Measurements from ENCODE around the gene MAP6. TPM values are rescaled to one million over a fixed set of nuclear protein-coding genes. Genes with fewer than 3 reads are reported as not detected.

MAP6 gene
- total and polyA plus RNA-seq, 2 experiments from 2014 or later = 0.31 to 1.2 TPM

DNA sequence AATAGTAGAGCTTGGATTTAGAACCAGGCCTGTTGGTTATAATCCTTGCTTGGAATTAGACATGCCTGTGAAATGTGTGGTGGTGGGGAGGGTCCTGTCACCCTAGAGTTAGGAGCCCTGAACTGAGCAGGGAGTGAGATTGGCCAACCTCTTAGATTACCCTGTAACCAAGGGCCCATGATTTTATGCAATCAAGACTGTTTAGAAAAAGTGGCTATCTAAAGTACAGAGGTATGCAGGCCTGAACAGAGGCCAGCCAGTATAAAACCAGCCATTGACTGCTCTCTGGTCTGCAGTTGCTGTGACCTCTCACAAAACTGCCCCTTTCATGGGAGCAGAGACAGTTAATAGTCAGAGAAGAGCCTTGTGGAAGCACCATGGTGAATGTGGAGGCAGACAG lies 70.6 kb downstream of the MAP6 start:
- Mint-ChIP-seq H3K27me3 (ENCODE audit: insufficient read depth, low read depth, poor library complexity) (peaks cover 13% of the 10 kb centered on the region), H3K27ac (no peak overlapping the region), H3K36me3 (ENCODE audit: low read depth) (no peaks in the 10 kb centered on the region), H3K9me3 (no peaks in the 10 kb centered on the region), H3K4me1 (peaks cover 34% of the 10 kb centered on the region), H3K4me3 (no peak overlapping the region)
- Histone ChIP-seq H3K27ac (ENCODE audit: low read depth) (no peak overlapping the region), H3K9me2 (ENCODE audit: insufficient read depth) (no peaks in the 10 kb centered on the region), H3K36me3 (ENCODE audit: insufficient read depth) (no peaks in the 10 kb centered on the region), H3K4me2 (no peak overlapping the region), H3K4me3 (no peak overlapping the region), H4K20me1 (replicated peaks; ENCODE audit: insufficient read depth) (no peaks in the 10 kb centered on the region), H2AFZ (no peak overlapping the region), H3K79me2 (replicated peaks; ENCODE audit: insufficient read depth) (no peaks in the 10 kb centered on the region), H3K27me3 (ENCODE audit: insufficient read depth) (no peaks in the 10 kb centered on the region), H3F3A (replicated peaks; ENCODE audit: low read depth) (no peaks in the 10 kb centered on the region), H3K4me1 (ENCODE audit: insufficient read depth) (no peaks in the 10 kb centered on the region)
- no peak for DNase-seq (ENCODE audit: low spot score)
- TF ChIP-seq EZH2phosphoT487 (IDR thresholded peaks at IDR 0.05; ENCODE audit: unreplicated experiment) (no peak), STAT1 (IDR thresholded peaks at IDR 0.05; ENCODE audit: unreplicated experiment) (no peak), JUNB (IDR thresholded peaks at IDR 0.05; ENCODE audit: unreplicated experiment) (no peak), ZNF331 (CRISPR knock-in tag; IDR thresholded peaks at IDR 0.05; ENCODE audit: low read depth) (no peak), ZNF114 (CRISPR knock-in tag; IDR thresholded peaks at IDR 0.05) (no peak), POLR2AphosphoS5 (IDR thresholded peaks at IDR 0.05; ENCODE audit: low read depth) (no peak), NANOG (IDR thresholded peaks at IDR 0.05; ENCODE audit: borderline replicate concordance) (no peak), EZH2 (IDR thresholded peaks at IDR 0.05; ENCODE audit: low read depth, unreplicated experiment) (no peak), CREB1 (CRISPR knock-in tag; IDR thresholded peaks at IDR 0.05; ENCODE audit: low read depth) (no peak)
- TF ChIP-seq, protein P1, sequence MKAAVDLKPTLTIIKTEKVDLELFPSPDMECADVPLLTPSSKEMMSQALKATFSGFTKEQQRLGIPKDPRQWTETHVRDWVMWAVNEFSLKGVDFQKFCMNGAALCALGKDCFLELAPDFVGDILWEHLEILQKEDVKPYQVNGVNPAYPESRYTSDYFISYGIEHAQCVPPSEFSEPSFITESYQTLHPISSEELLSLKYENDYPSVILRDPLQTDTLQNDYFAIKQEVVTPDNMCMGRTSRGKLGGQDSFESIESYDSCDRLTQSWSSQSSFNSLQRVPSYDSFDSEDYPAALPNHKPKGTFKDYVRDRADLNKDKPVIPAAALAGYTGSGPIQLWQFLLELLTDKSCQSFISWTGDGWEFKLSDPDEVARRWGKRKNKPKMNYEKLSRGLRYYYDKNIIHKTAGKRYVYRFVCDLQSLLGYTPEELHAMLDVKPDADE (IDR thresholded peaks at IDR 0.05) = no peak
- TF ChIP-seq, protein P2, sequence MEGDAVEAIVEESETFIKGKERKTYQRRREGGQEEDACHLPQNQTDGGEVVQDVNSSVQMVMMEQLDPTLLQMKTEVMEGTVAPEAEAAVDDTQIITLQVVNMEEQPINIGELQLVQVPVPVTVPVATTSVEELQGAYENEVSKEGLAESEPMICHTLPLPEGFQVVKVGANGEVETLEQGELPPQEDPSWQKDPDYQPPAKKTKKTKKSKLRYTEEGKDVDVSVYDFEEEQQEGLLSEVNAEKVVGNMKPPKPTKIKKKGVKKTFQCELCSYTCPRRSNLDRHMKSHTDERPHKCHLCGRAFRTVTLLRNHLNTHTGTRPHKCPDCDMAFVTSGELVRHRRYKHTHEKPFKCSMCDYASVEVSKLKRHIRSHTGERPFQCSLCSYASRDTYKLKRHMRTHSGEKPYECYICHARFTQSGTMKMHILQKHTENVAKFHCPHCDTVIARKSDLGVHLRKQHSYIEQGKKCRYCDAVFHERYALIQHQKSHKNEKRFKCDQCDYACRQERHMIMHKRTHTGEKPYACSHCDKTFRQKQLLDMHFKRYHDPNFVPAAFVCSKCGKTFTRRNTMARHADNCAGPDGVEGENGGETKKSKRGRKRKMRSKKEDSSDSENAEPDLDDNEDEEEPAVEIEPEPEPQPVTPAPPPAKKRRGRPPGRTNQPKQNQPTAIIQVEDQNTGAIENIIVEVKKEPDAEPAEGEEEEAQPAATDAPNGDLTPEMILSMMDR (conservative IDR thresholded peaks at IDR 0.05; ENCODE audit: low read depth in 2 of 2) = no peak
- TF ChIP-seq, protein P3, sequence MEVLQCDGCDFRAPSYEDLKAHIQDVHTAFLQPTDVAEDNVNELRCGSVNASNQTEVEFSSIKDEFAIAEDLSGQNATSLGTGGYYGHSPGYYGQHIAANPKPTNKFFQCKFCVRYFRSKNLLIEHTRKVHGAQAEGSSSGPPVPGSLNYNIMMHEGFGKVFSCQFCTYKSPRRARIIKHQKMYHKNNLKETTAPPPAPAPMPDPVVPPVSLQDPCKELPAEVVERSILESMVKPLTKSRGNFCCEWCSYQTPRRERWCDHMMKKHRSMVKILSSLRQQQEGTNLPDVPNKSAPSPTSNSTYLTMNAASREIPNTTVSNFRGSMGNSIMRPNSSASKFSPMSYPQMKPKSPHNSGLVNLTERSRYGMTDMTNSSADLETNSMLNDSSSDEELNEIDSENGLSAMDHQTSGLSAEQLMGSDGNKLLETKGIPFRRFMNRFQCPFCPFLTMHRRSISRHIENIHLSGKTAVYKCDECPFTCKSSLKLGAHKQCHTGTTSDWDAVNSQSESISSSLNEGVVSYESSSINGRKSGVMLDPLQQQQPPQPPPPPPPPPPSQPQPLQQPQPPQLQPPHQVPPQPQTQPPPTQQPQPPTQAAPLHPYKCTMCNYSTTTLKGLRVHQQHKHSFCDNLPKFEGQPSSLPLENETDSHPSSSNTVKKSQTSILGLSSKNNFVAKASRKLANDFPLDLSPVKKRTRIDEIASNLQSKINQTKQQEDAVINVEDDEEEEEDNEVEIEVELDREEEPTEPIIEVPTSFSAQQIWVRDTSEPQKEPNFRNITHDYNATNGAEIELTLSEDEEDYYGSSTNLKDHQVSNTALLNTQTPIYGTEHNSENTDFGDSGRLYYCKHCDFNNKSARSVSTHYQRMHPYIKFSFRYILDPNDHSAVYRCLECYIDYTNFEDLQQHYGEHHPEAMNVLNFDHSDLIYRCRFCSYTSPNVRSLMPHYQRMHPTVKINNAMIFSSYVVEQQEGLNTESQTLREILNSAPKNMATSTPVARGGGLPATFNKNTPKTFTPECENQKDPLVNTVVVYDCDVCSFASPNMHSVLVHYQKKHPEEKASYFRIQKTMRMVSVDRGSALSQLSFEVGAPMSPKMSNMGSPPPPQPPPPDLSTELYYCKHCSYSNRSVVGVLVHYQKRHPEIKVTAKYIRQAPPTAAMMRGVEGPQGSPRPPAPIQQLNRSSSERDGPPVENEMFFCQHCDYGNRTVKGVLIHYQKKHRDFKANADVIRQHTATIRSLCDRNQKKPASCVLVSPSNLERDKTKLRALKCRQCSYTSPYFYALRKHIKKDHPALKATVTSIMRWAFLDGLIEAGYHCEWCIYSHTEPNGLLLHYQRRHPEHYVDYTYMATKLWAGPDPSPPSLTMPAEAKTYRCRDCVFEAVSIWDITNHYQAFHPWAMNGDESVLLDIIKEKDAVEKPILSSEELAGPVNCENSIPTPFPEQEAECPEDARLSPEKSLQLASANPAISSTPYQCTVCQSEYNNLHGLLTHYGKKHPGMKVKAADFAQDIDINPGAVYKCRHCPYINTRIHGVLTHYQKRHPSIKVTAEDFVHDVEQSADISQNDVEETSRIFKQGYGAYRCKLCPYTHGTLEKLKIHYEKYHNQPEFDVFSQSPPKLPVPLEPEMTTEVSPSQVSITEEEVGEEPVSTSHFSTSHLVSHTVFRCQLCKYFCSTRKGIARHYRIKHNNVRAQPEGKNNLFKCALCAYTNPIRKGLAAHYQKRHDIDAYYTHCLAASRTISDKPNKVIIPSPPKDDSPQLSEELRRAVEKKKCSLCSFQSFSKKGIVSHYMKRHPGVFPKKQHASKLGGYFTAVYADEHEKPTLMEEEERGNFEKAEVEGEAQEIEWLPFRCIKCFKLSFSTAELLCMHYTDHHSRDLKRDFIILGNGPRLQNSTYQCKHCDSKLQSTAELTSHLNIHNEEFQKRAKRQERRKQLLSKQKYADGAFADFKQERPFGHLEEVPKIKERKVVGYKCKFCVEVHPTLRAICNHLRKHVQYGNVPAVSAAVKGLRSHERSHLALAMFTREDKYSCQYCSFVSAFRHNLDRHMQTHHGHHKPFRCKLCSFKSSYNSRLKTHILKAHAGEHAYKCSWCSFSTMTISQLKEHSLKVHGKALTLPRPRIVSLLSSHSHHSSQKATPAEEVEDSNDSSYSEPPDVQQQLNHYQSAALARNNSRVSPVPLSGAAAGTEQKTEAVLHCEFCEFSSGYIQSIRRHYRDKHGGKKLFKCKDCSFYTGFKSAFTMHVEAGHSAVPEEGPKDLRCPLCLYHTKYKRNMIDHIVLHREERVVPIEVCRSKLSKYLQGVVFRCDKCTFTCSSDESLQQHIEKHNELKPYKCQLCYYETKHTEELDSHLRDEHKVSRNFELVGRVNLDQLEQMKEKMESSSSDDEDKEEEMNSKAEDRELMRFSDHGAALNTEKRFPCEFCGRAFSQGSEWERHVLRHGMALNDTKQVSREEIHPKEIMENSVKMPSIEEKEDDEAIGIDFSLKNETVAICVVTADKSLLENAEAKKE (CRISPR knock-in tag; IDR thresholded peaks at IDR 0.05) = no peak
- TF ChIP-seq, protein P4, sequence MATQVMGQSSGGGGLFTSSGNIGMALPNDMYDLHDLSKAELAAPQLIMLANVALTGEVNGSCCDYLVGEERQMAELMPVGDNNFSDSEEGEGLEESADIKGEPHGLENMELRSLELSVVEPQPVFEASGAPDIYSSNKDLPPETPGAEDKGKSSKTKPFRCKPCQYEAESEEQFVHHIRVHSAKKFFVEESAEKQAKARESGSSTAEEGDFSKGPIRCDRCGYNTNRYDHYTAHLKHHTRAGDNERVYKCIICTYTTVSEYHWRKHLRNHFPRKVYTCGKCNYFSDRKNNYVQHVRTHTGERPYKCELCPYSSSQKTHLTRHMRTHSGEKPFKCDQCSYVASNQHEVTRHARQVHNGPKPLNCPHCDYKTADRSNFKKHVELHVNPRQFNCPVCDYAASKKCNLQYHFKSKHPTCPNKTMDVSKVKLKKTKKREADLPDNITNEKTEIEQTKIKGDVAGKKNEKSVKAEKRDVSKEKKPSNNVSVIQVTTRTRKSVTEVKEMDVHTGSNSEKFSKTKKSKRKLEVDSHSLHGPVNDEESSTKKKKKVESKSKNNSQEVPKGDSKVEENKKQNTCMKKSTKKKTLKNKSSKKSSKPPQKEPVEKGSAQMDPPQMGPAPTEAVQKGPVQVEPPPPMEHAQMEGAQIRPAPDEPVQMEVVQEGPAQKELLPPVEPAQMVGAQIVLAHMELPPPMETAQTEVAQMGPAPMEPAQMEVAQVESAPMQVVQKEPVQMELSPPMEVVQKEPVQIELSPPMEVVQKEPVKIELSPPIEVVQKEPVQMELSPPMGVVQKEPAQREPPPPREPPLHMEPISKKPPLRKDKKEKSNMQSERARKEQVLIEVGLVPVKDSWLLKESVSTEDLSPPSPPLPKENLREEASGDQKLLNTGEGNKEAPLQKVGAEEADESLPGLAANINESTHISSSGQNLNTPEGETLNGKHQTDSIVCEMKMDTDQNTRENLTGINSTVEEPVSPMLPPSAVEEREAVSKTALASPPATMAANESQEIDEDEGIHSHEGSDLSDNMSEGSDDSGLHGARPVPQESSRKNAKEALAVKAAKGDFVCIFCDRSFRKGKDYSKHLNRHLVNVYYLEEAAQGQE (IDR thresholded peaks at IDR 0.05; ENCODE audit: unreplicated experiment) = no peak
- ATAC-seq = no peak
